ENCODE results near the gene ATP4B.

ATP4B gene

DNA sequence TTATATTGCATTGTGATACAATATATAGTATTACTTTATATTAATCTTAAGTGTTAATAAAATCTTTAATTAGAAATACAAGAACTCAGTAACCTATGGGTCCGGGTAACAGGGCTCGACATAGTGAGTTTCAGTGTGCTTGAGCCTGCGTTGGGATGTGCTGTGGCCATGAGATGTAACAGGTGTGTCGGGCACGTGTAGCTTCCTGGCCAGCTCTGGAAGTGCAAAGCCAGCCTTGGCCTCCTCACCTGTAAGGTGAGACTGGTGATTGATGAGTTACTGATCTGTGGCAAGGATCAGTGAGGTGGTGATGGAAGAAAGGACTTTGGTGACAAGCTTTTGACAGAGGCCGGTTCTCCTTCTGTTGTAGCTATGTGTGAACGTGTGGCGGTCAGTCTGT lies 19.2 kb downstream of the ATP4B start:
- H3K27ac ChIP-seq (replicated peaks), result no peak overlapping the region
- H3K27me3 ChIP-seq (ENCODE audit: insufficient read depth, poor library complexity, severe bottlenecking), result no peaks in the 10 kb centered on the region

DNA sequence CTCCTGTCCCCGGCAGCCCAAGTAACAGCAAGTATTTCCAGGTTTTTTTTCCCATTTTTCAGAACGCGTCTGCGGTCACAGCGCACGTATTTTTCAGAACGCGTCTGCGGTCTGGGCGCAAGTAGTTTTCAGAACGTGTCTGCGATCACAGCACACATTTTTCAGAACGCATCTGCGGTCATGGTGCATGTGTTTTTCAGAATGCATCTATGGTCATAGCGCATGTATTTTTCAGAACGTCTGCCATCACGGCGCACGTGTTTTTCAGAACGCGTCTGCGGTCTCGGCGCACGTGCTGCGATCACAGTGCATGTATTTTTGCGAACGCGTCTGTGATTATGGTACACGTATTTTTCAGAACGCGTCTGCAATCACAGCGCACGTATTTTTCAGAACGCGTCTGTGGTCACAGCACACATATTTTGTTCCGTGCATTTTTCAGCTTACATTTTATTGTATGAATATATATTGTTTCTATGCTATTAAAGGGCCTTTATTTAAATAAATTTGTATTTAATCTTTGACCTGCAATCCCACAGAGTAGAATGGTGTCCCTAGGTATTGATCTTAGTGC lies 19.7 kb downstream of the ATP4B start:
- Histone ChIP-seq H3K4me3 (replicated peaks; ENCODE audit: insufficient read depth, low read length) (no peak overlapping the region), H3K27me3 (ENCODE audit: insufficient read depth, poor library complexity, severe bottlenecking) (no peaks in the 10 kb centered on the region), H3K27ac (replicated peaks) (no peak overlapping the region)
- no peak for DNase-seq (ENCODE audit: low read depth in 1 of 2, low spot score in 1 of 2)
- TF ChIP-seq POLR2AphosphoS5 (IDR thresholded peaks at IDR 0.05; ENCODE audit: low read depth) (no peak), SPI1 (IDR thresholded peaks at IDR 0.05; ENCODE audit: borderline replicate concordance, low read depth) (no peak), REST (IDR thresholded peaks at IDR 0.05; ENCODE audit: insufficient replicate concordance, low read depth) (no peak), GABPA (IDR thresholded peaks at IDR 0.05; ENCODE audit: low read depth) (no peak)
- TF ChIP-seq, protein P1, sequence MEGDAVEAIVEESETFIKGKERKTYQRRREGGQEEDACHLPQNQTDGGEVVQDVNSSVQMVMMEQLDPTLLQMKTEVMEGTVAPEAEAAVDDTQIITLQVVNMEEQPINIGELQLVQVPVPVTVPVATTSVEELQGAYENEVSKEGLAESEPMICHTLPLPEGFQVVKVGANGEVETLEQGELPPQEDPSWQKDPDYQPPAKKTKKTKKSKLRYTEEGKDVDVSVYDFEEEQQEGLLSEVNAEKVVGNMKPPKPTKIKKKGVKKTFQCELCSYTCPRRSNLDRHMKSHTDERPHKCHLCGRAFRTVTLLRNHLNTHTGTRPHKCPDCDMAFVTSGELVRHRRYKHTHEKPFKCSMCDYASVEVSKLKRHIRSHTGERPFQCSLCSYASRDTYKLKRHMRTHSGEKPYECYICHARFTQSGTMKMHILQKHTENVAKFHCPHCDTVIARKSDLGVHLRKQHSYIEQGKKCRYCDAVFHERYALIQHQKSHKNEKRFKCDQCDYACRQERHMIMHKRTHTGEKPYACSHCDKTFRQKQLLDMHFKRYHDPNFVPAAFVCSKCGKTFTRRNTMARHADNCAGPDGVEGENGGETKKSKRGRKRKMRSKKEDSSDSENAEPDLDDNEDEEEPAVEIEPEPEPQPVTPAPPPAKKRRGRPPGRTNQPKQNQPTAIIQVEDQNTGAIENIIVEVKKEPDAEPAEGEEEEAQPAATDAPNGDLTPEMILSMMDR (IDR thresholded peaks at IDR 0.05; ENCODE audit: insufficient read depth, low read length), result no peak

More for the DNA sequence above, 19.2 kb downstream of the ATP4B start:
- H3K4me3 ChIP-seq (replicated peaks; ENCODE audit: insufficient read depth, low read length), result no peak overlapping the region
- DNase-seq (ENCODE audit: low read depth in 1 of 2, low spot score in 1 of 2), result no peak
- no peak for TF ChIP-seq SPI1 (IDR thresholded peaks at IDR 0.05; ENCODE audit: borderline replicate concordance, low read depth)
- TF ChIP-seq, protein P1 (IDR thresholded peaks at IDR 0.05; ENCODE audit: insufficient read depth, low read length), result no peak
- TF ChIP-seq REST (IDR thresholded peaks at IDR 0.05; ENCODE audit: insufficient replicate concordance, low read depth), result no peak
- TF ChIP-seq POLR2AphosphoS5 (IDR thresholded peaks at IDR 0.05; ENCODE audit: low read depth), result no peak
- TF ChIP-seq GABPA (IDR thresholded peaks at IDR 0.05; ENCODE audit: low read depth), result no peak

DNA sequence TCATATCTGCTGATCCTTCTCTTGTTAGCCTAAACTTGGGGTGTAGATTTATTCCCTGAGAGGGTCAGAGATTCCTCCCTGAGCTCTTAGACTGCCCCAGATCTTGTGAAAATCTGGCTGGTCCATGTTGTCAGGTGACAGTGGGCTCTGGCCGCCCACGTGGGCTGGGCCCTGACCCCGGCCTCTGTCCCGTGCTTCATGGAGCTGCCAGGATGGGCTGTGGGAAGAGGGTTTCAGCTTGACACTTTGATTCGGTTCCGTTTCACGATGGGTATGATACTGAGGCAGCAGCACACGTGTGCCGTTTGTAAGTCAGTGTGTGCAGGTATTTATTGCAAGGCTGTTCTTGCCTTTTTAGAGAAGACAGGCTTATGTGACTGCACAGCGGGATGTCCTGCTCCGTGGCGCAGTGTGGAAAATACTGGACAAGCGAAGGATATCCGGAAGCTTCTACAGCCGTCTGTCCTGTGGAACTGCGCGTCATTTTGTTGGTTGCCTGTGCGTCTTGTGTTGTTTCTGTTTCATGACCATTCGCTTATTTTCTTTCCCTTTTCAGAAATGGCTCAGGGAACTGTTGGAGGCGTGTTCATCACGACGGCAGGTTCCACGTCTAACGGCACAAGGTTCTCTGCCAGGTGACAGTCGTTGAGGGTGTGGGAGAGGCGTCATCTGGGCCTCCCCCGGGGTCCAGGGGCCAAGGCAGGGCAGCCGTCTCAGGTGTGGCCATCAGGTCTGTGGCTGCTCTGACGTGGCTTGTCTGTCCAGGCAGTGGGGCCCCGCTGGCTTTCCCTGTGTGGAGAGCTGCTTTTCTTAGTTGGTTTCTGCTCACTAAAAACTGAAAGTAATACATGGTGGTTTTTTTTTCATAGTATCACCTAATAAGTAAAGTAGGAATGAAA lies 20.5 kb downstream of the ATP4B start:
- Histone ChIP-seq H3K4me3 (replicated peaks; ENCODE audit: insufficient read depth, low read length) (no peak overlapping the region), H3K27me3 (ENCODE audit: insufficient read depth, poor library complexity, severe bottlenecking) (no peaks in the 10 kb centered on the region), H3K27ac (replicated peaks) (no peak overlapping the region)
- no peak for DNase-seq (ENCODE audit: low read depth in 1 of 2, low spot score in 1 of 2)
- TF ChIP-seq POLR2AphosphoS5 (IDR thresholded peaks at IDR 0.05; ENCODE audit: low read depth), result no peak
- TF ChIP-seq, protein P1 (IDR thresholded peaks at IDR 0.05; ENCODE audit: insufficient read depth, low read length), result no peak
- TF ChIP-seq SPI1 (IDR thresholded peaks at IDR 0.05; ENCODE audit: borderline replicate concordance, low read depth), result no peak
- TF ChIP-seq GABPA (IDR thresholded peaks at IDR 0.05; ENCODE audit: low read depth), result no peak
- no peak for TF ChIP-seq REST (IDR thresholded peaks at IDR 0.05; ENCODE audit: insufficient replicate concordance, low read depth)

Data from HL-60 (cell line).